Spleen (tissue), 7 donors: ENCODE results near the gene KIF5A.

Experiments
- POLR2A ChIP-seq, 3 donors: fragments of 450-650 bp; IDR thresholded peaks; one replicate each; pipeline ENCODE4 v1.5.1; 2017; ENCODE audit warnings: antibody characterized with exemption in 3 of 3, mild to moderate bottlenecking in 1 of 3
- POLR2AphosphoS5 ChIP-seq, 3 donors: sonication (generic); formaldehyde crosslinking; IDR thresholded peaks; one replicate each; pipeline ENCODE4 v1.5.1; 2017; ENCODE audit warnings: antibody characterized with exemption in 3 of 3
- TF ChIP-seq, protein P1 (sequence below), 11 experiments: fragments of 200-600 bp in 7 of 11; fragments of 450-650 bp in 4 of 11; sonication (generic) in 4 of 11; IDR thresholded peaks in 8 of 11; conservative IDR thresholded peaks in 3 of 11; 1 replicate in 7 of 11; 2 replicates in 4 of 11; pipeline versions ENCODE4 v1.4.0 to v1.8.0; 2016 to 2021; ENCODE audit warnings: antibody characterized with exemption in 11 of 11, inconsistent platforms in 4 of 11, mild to moderate bottlenecking in 1 of 11
- donor health status: DM: no; HTN: no; CAD: no; lungs with moderate emphysema.
- donor health status: DM: no; HTN: no; CAD: no.
- donor health status: DM: no; HTN: no; CAD: no.

DNA sequence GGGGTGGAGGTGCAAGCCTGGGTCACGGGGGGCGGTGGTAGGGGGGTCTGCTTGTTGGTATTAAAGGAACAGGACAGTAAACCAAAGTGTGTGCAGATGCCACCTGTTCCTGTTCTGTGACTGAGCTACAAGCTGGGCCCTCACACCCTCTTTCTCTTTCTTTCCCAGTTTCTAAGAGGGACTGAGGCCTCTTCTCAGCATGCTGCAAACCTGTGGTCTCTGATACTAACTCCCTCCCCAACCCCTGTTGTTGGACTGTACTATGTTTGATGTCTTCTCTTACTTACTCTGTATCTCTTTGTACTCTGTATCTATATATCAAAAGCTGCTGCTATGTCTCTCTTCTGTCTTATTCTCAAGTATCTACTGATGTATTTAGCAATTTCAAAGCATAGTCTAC lies 34.2 kb downstream of the KIF5A start:
- TF ChIP-seq POLR2AphosphoS5 (IDR thresholded peaks at IDR 0.05): no peak
- TF ChIP-seq, protein P1, sequence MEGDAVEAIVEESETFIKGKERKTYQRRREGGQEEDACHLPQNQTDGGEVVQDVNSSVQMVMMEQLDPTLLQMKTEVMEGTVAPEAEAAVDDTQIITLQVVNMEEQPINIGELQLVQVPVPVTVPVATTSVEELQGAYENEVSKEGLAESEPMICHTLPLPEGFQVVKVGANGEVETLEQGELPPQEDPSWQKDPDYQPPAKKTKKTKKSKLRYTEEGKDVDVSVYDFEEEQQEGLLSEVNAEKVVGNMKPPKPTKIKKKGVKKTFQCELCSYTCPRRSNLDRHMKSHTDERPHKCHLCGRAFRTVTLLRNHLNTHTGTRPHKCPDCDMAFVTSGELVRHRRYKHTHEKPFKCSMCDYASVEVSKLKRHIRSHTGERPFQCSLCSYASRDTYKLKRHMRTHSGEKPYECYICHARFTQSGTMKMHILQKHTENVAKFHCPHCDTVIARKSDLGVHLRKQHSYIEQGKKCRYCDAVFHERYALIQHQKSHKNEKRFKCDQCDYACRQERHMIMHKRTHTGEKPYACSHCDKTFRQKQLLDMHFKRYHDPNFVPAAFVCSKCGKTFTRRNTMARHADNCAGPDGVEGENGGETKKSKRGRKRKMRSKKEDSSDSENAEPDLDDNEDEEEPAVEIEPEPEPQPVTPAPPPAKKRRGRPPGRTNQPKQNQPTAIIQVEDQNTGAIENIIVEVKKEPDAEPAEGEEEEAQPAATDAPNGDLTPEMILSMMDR (IDR thresholded peaks at IDR 0.05 in 8 of 11, conservative IDR thresholded peaks at IDR 0.05 in 3 of 11): no peak
- TF ChIP-seq POLR2A (IDR thresholded peaks at IDR 0.05): no peak
